ENCODE results near the gene SPATA4.

GRCh38 chr4:176187624-176188023, 7.8 kb downstream of the SPATA4 start:
- TF ChIP-seq EGR1 (IDR thresholded peaks at IDR 0.05) (no peak), YY1 (IDR thresholded peaks at IDR 0.05; ENCODE audit: low read depth) (no peak), CEBPB (IDR thresholded peaks at IDR 0.05) (no peak), TCF12 (IDR thresholded peaks at IDR 0.05; ENCODE audit: low read depth) (no peak), EP300 (IDR thresholded peaks at IDR 0.05; ENCODE audit: borderline replicate concordance) (no peak), TAF1 (IDR thresholded peaks at IDR 0.05; ENCODE audit: low read depth) (no peak), REST (IDR thresholded peaks at IDR 0.05; ENCODE audit: low read depth) (no peak)
